Dermis blood vessel endothelial cell (primary cell): ENCODE data around the gene DYSF. TPM values are rescaled to one million over a fixed set of nuclear protein-coding genes. Genes with fewer than 3 reads are reported as not detected.

Source experiments
- DNase-seq: peaks from one replicate; pipeline ENCODE4 v3.0.0; 2010
- total RNA-seq: library from RNA; depleted of rRNA; stranded (reverse); fragments of >200 nt; gene quantifications from 2 replicates; pipeline ENCODE4 v1.2.3, GENCODE V29; 2014

The DYSF gene
- total RNA-seq, 1 donor from 2014 or later: 145 TPM

- no peak for DNase-seq
Observed at GRCh38 chr2:71682341-71682740, 229.0 kb downstream of the DYSF start.

DNA sequence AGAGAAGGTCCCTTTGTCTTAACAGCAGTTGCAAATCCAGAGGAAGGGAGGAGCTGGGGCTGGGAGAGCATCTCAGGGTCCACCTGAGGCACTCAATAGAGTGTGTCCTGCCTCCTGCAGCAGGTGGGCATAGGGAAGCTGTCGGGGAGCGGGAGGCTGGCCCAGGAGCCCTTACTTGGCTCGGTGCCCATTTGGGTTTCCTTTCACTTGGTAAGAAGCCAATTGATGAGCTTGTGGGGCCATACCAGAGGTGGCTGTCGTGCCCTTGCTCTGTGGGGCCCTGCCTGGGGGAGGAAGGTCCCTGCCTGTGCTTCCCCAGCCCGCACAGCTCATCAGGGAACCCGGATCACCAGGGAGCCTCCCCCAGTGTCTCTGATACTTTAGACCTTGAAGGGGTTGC, 229.7 kb downstream of the DYSF start:
- DNase-seq: no peak

DNA sequence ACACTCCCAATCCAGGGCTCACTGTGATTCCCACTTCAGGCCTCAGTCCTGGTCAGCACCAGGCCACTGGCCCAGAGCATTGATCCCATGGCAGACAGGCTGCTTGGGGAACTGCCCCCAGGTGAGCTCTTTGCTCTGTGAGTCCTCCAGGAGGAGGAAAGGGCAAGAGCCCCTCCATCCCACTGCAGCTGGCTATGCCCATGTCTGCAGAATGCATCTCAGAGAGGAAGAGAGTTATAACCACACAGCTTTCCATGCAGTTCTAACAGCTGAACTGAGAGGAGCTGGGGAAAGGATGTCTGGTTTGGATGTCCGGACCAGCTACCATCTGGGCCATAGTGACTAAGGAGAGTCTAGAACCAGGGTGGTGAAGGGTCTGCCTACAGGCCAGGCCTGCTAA, 230.3 kb downstream of the DYSF start:
- no peak for DNase-seq

DNA sequence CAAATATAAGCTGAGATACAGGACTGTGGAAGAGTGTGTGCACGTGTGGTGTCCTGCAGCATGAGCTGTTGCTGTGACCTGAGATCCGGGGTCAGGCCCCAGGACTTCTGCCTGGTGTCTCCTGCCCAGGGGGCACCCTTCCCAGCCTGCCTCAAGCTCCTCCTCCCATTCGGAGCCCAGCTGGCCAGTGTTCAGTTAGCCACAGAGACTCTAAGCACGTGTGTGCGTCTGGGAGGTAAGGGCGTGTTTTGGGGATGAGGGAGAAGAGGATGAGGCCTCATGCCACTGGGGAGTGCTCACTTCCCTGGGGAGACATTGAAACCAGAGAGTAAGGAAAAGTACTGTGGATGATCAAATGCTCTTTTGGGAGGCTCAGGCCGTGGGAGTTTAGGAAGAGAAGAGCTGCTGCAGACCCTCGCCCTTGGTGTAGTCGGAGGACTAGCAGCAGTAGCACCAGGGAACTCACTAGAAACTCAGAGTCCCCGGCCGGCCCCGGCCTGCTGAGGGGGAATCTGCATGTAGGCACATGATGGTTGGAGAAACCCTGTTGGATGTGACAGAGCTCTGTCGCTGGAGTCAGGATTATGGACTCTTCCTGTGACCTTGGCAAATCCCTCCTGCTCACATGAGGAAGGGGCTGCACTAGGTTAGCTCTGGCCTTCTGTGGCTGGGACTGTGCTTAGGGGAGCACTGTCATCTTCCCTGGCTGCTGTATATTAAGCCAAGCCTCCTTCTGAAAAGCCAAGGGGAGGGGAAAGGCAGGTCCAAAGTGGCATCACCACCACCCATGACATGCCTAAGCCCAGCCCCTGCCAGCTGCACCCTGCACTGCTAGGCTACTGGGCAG, 231.1 kb downstream of the DYSF start:
- no peak for DNase-seq

DNA sequence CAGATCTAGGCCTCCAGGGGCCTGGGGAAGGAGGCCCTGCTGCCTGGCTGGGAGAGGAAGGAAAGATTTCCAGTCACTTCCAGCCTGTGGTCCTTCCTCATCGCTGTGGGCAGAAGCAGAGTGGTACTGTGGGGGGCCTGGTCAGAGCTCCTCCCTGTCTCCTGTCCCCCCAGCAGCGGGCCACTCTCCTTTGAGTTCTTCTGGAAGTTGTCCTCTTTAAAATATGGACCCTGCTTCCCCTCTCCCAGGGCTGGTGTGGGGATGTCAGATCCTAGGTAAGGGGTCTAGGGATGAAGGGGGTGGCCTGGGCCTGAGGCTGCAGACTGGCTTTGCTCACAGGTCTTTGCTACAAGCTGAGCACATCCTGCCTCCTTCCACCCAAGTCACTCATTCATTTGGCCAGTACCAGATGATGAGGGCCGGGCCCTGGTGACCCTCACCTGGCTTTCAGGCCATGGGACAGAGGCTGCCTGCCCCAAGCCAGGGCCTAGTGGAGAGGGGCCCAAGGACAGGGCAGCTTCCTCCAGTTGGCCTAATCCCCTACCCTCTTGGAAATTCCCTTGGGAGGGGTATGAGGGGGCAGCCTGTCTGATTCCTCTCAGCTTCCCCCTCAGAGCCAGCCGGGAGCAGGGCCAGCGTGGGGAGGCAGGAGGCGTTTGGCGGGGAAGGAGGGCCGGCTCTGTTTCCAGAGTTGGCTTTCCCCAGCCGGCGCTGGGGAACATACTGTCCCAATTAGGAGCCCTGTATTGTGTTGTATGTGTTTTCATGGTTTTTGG, 231.9 kb downstream of the DYSF start:
- no peak for DNase-seq

DNA sequence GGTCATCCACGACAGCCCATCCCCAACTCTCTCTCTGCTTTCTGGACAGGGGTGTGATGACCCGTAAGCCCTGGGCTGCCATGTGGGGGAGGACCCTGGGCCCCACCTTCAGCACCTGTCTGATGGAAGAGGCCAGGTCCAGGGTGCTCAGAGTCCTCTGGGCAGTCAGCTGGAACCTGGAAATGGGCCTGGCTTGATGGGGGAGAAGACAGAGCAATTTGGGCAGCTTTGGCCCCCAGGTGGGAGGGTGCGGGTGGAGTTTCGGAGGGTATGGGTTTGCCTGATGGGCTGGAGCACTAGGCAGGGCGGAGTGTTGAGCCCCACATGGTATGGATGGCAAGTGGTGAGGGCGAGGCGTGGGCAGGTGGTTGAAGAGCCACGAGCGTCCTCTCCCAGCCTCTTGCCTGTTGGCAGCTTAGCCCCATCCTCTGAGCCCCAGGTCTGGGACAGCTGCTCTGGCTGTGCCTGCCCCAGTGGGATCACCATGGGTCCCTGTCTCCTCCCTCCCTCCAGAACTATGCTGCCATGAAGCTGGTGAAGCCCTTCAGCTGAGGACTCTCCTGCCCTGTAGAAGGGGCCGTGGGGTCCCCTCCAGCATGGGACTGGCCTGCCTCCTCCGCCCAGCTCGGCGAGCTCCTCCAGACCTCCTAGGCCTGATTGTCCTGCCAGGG, 232.7 kb downstream of the DYSF start:
- no peak for DNase-seq

- no peak for DNase-seq
Observed at GRCh38 chr2:71686781-71687180, 233.4 kb downstream of the DYSF start.

DNA sequence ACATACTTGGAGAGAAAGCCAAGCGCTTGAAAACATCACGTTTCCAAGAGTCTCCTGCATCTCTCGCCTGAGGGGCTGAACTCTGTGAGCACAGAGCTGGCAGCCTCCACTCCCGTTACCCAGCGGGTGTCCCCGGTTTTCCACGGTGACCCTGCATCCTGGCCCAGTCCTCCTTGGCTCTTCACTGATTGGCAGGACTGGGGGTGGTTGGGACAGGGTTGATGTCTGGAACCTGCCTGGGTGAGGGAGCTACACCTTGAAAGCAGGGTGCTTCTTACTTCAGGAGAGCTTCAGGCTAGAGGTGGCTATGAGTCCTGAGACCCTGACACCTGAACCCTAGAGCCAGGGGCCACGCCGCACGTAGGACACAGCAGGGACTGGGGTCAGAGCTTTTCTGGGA, 234.1 kb downstream of the DYSF start:
- DNase-seq: no peak

DNA sequence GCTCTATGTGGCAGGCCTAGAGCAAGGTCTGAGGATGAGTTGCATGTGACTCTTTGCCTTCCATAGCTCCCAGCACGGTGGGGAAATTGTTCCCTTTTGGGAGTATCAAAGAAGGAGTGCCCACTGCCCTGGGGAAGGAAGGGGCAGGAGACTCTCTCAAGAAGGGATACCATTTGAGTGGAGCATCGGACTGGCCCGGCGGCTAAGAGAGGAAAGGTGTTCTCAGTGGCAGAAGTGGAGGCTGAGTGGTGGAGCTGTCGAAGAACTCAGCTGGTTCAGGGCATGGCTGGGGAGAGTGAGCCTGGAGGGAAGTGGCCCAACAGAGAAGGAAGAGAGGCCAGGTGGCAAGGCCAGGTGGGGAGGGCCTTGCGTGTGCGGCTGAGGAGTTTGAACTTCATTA, 235.2 kb downstream of the DYSF start:
- DNase-seq: no peak

GRCh38 chr2:71689393-71689792, 236.0 kb downstream of the DYSF start:
- no peak for DNase-seq

DNA sequence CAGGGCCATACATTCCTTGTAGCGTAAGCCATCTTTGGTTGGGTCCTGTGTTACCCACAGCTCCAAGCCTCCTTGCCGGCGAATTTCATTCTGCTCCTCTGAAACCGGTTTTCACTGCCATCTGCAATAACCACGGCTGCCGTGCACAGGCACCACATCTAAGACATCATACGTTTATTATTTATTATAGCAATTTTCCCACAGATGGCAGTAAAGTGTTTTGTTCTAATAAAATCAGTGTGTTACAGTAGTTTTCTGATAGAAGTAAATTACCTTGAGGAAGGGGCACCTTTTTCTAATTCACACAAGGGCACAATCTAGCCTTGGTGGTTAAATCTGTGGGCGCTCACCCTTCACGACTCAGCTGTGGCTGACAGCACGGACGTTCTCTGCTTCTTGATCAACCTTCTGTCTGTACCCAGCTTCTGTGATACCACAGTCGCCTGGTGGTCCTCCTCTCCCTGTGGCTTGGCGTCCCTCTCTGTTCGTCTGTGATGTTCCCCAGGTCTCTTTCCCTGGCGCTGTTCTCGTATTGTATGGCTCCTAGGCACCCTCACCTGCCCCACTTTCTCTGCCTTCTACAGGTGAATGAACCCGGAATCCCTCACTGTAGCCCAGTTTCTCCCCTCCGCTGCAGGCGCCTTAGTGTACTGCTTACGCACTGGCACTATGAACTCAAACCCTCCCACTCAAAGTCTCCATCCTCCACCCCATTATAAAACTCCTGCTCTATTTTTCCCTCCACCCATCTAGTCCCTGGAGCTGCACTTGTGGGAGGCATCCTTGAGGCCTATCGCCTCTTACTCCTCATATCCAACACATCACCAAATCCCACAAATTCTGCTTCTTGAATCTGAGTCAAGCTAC, 236.8 kb downstream of the DYSF start:
- no peak for DNase-seq

DNA sequence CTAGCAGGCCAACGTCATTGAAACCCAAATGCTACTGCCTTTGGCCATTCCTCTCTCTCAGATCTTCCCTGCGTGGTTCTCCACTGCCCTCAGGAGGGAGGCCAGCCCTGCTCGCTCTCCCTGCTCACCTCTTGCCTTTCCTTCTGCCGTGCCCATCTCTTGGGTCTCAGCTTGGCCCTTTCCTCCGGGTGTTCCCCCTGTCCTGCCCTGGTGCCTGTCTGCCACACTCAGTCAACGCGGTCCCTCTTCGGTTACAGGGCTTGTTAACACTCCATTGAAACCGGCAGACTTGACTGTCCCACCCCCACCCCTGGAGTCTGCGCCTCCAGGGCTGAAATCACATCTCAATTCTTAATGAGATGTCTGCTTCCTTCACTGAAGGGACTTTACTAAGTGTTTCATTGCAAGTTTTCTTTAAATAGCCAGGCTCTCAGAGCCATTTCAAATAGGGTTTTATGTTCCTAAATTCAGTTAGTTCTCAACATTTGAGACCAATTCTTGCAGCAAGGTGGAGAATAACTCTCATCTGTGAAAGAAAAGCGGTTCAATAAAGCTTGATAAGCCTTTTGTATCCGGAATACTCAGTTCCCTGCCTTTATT, 237.6 kb downstream of the DYSF start:
- DNase-seq: no peak

GRCh38 chr2:71691747-71692441, 238.5 kb downstream of the DYSF start:
- peak; percentile 64 for DNase-seq

- DNase-seq: no peak
Observed at GRCh38 chr2:71692621-71693277, 239.4 kb downstream of the DYSF start.

DNA sequence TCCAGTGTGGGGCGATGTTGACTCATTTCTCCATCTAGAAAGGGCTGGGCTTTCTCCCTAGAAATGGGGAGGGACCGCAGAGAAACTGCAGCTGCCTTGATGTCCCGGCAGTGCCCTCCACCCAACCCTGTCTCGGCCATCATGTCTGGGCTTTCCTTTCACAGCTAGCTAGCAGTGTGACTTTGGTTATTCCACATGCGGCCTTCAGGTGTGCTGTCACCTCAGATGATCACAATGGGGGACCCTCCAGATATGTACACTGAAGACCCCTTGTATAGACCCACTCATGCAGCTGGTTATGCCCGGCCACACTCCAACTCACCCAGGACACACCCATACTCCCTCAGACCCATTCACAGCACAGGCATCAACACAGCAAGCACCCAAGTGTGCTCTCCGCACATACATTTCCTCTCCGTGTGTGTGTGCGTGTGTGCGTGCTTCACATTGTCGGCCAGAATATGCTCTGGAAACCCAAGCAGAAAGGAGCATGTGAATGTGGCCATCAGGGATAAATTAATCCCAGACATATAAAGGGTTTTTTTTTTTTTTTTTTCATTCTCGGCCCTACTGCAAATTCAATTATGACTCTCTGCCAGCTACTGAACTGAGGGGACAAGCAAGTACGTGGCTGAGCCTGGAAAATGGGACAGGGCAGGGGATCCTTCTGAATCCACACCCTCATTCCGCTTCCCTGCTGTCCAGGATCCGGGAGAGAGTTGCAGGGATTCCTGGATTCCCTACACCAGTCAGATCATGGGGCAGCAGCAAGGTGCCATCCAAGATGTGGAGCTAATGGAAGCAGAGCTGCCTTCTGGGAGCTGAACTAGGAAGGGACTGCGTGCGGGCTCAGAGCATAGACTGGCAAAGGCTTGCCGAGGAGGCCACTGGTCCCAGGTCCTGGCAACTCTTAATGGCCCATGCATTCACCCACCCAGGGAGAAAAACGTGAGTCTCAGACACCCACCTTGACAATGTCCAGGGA, 240.2 kb downstream of the DYSF start:
- no peak for DNase-seq

- no peak for DNase-seq
Observed at GRCh38 chr2:71694501-71695234, 241.3 kb downstream of the DYSF start.

DNA sequence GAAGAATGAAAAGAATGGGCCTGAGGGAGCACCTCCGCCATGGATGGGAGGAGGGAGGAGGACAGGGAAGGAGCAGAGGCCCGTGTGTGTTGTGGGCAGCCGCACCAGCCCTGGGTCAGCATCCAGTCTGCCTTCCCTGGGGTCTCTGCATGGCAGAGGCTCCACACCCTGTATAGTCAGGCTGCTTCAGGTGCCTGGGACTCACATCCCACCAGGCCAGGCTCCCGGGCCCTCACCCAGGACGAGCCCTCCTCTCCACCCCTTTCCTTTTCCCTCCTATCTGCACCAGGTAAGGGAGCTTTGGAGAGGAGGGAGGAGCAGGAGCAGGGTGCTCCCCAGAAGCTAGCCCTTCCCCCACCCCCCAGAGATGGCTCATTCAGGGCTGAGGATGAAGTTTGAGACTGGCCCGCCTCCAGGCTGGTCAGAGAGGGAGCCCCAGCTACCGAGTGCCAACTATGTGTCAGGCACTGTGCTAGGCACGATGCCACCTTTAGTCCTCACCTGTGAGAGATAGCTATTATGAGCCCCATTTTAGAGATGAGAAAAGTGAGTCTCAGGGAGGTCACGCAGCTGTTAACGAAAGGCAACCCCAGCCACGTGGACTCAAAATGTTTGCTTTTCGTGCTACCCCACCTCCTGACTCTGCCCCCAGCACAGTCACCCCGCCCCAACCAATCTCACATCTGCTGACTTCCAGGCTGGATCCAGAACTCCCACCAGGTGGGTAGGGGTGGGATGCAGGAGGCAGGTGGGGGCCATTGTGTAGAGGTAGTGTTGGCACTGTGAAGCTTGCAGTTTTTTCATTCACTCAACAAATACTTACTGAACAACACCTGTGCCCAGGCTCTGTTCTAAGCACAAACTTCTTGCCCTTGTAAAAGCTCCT, 242.1 kb downstream of the DYSF start:
- no peak for DNase-seq

DNA sequence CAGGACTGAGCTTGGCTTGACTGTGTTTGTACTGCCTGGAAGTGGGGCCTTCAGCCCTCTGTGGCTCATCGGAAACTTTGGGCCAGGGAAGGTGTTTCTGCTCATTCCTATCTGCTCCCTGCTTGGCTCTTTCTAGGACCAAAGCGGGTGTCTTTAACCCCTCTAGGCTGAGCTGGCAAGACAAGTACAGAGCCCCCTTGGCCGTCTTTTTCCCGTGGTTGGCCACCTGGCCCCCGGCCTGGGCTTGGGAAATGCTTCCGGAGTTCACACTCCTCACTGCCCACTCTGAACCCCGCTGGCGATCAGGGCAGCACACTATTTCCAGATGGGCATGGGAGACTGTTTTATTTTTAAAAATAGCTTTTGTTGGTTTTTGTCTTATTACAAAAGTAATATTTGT, 243.0 kb downstream of the DYSF start:
- no peak for DNase-seq
